GM18873 (cell line): ENCODE measurements around the gene KRTAP4-5.
"Not testable (repeated sequence)": the region's sequence is repeated elsewhere in the genome, so short reads cannot be mapped to it uniquely, and the experiment has no call there.

Experiments
- ATAC-seq: cut with Tn5 transposase; IDR thresholded peaks from one replicate; pipeline ENCODE4 v1.9.1; 2021; ENCODE audit warnings: mild to moderate bottlenecking, moderate library complexity, moderate number of reproducible peaks; ENCODE audit not compliant: unreplicated experiment, low FRiP score

KRTAP4-5 gene

DNA sequence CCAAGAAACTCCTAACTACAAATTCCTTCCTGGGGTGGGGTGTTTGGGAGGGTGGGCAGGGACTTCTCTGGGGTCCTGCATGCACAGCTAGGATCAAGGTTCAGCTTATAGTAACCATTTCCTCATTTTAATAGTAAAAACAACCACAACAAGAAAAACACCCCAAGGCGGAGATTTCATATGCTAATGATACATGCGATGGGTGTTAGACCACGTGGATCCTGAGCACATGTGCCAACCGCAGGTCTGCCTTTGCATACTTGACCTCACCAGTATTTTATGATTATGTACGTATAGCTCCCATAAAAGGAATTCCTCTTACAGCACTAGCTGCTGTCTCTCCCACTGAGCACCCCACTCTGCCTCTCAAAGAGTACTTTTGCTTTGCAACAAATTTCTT, 33.3 kb downstream of the KRTAP4-5 start:
- no peak for ATAC-seq

- ATAC-seq = no peak
Observed at GRCh38 chr17:41111151-41111885, 38.3 kb downstream of the KRTAP4-5 start.

DNA sequence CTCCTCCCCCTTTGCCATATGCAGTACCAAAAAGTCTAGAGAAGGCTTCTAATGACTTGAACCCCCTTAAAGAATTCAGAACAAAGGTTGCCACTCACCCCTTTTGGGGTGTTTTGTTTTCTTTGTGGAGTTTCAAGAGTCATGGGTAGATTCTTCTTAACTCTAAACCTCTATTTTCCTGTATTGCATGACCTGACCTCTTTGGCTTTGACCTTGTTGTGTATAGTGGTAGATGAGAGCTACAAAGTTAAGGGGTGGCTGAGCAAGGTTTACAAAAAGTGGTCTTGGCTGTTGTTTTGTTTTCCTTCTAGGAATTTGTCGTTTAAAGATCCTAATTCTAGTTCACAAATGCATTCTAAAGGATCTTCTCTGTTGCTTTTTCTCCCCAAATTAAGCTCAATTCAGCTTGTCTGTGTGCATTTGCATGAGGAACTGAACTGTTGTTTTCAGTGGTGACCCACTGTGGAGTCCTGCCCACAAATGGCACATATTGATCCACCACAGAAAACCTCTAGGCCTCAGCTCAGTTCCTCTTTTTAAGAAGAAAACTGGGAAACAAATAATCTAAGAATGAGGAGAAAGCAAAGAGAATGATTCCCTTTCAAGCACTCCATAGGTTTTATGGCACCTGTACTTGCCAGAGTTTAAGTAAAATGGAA, 40.8 kb downstream of the KRTAP4-5 start:
- ATAC-seq = not testable (repeated sequence)

GRCh38 chr17:41107941-41108450, 41.6 kb downstream of the KRTAP4-5 start:
- no peak for ATAC-seq

DNA sequence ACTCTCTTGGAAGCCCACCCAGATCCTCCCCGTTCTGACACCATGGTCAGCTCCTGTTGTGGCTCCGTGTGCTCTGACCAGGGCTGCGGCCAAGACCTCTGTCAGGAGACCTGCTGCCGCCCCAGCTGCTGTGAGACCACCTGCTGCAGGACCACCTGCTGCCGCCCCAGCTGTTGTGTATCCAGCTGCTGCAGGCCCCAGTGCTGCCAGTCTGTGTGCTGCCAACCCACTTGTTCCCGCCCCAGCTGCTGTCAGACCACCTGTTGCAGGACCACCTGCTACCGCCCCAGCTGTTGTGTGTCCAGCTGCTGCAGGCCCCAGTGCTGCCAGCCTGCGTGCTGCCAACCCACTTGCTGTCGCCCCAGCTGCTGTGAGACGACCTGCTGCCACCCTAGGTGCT, 44.3 kb downstream of the KRTAP4-5 start, which contains the start of gene KRTAP4-9:
Gene KRTAP4-9 (plus strand): TSS at position 43 of the 400 bp plus-strand sequence. CDS start 0 bp downstream, at position 43.
- ATAC-seq = not testable (repeated sequence)

- ATAC-seq = not testable (repeated sequence)
Observed at GRCh38 chr17:41104386-41105038, 45.1 kb downstream of the KRTAP4-5 start.

DNA sequence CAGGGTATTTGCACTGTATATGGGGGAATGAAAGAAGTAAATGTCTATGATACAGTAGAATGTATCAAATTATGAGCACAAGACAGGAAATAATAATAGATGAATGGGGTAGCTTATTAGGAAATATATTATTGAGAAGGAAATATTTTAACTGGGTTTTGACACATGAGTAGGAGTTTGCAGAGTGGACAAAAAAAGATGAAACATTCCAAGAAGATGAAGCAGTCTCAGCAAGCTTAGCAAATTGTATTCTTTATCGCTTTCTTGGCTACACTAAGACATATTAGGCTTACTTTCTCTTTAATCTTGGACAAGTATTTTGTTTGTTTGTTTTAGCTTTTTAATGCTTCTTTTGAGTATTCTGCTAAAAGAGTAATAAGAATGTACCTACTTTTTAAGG, 45.7 kb downstream of the KRTAP4-5 start:
- ATAC-seq = no peak

- no peak for ATAC-seq
Observed at GRCh38 chr17:41101586-41102259, 47.9 kb downstream of the KRTAP4-5 start, which contains the start of gene KRTAP4-16. KRTAP4-16 (minus strand) TSS chr17:41102209; CDS start chr17:41102209, 0 bp downstream.

GRCh38 chr17:41099682-41100480, 49.7 kb downstream of the KRTAP4-5 start:
- ATAC-seq = not testable (repeated sequence)
